ENCODE results near the gene NUDT4.
"Not testable (repeated sequence)": the region's sequence is repeated elsewhere in the genome, so short reads cannot be mapped to it uniquely, and the experiment has no call there.

NUDT4 gene

GRCh38 chr12:93425736-93426411 lies 48.1 kb downstream of the NUDT4 start:
- Histone ChIP-seq H3K9me3 (ENCODE audit: insufficient read depth, low read depth, low read length) (no peaks in the 10 kb centered on the region), H3K27me3 (ENCODE audit: insufficient read depth, low read length) (no peaks in the 10 kb centered on the region), H3K4me3 (ENCODE audit: low read length) (no peak overlapping the region), H3K4me1 (ENCODE audit: insufficient read depth, low read length) (peaks cover 28% of the 10 kb centered on the region), H3K36me3 (ENCODE audit: insufficient read depth, low read depth, low read length) (no peaks in the 10 kb centered on the region), H3K9ac (ENCODE audit: low read depth, low read length) (no peak overlapping the region), H3K27ac (ENCODE audit: low read length) (no peak overlapping the region)

- no peaks in the 10 kb centered on the region for H3K27me3 ChIP-seq (ENCODE audit: insufficient read depth, low read length)
- H3K9me3 ChIP-seq (ENCODE audit: insufficient read depth, low read depth, low read length): no peaks in the 10 kb centered on the region
- no peaks in the 10 kb centered on the region for H3K36me3 ChIP-seq (ENCODE audit: insufficient read depth, low read depth, low read length)
- peaks cover 28% of the 10 kb centered on the region for H3K4me1 ChIP-seq (ENCODE audit: insufficient read depth, low read length)
- H3K9ac ChIP-seq (ENCODE audit: low read depth, low read length): no peak overlapping the region
- H3K27ac ChIP-seq (ENCODE audit: low read length): no peak overlapping the region
- H3K4me3 ChIP-seq (ENCODE audit: low read length): no peak overlapping the region
Observed at GRCh38 chr12:93426412-93426805, 48.7 kb downstream of the NUDT4 start.

GRCh38 chr12:93427779-93428564 lies 50.2 kb downstream of the NUDT4 start:
- Histone ChIP-seq H3K9ac (ENCODE audit: low read depth, low read length) (no peak overlapping the region), H3K9me3 (ENCODE audit: insufficient read depth, low read depth, low read length) (no peaks in the 10 kb centered on the region), H3K4me1 (ENCODE audit: insufficient read depth, low read length) (peaks cover 26% of the 10 kb centered on the region), H3K27ac (ENCODE audit: low read length) (no peak overlapping the region), H3K36me3 (ENCODE audit: insufficient read depth, low read depth, low read length) (no peaks in the 10 kb centered on the region), H3K4me3 (ENCODE audit: low read length) (no peak overlapping the region), H3K27me3 (ENCODE audit: insufficient read depth, low read length) (no peaks in the 10 kb centered on the region)

GRCh38 chr12:93429448-93429847 lies 51.7 kb downstream of the NUDT4 start:
- no peaks in the 10 kb centered on the region for H3K27me3 ChIP-seq (ENCODE audit: insufficient read depth, low read length)
- no peaks in the 10 kb centered on the region for H3K36me3 ChIP-seq (ENCODE audit: insufficient read depth, low read depth, low read length)

GRCh38 chr12:93429852-93430251 lies 52.1 kb downstream of the NUDT4 start:
- Histone ChIP-seq H3K4me3 (ENCODE audit: low read length) (no peak overlapping the region), H3K9me3 (ENCODE audit: insufficient read depth, low read depth, low read length) (no peaks in the 10 kb centered on the region), H3K9ac (ENCODE audit: low read depth, low read length) (no peak overlapping the region), H3K27me3 (ENCODE audit: insufficient read depth, low read length) (no peaks in the 10 kb centered on the region), H3K27ac (ENCODE audit: low read length) (no peak overlapping the region), H3K36me3 (ENCODE audit: insufficient read depth, low read depth, low read length) (no peaks in the 10 kb centered on the region), H3K4me1 (ENCODE audit: insufficient read depth, low read length) (peaks cover 8% of the 10 kb centered on the region)

More at GRCh38 chr12:93429448-93429847, 51.7 kb downstream of the NUDT4 start:
- H3K27ac ChIP-seq (ENCODE audit: low read length): no peak overlapping the region
- no peak overlapping the region for H3K9ac ChIP-seq (ENCODE audit: low read depth, low read length)
- H3K4me3 ChIP-seq (ENCODE audit: low read length): no peak overlapping the region
- H3K4me1 ChIP-seq (ENCODE audit: insufficient read depth, low read length): peaks cover 12% of the 10 kb centered on the region
- no peaks in the 10 kb centered on the region for H3K9me3 ChIP-seq (ENCODE audit: insufficient read depth, low read depth, low read length)

GRCh38 chr12:93430280-93430679 lies 52.6 kb downstream of the NUDT4 start:
- Histone ChIP-seq H3K9ac (ENCODE audit: low read depth, low read length) (no peak overlapping the region), H3K4me3 (ENCODE audit: low read length) (no peak overlapping the region), H3K9me3 (ENCODE audit: insufficient read depth, low read depth, low read length) (no peaks in the 10 kb centered on the region), H3K27ac (ENCODE audit: low read length) (no peak overlapping the region), H3K36me3 (ENCODE audit: insufficient read depth, low read depth, low read length) (no peaks in the 10 kb centered on the region), H3K27me3 (ENCODE audit: insufficient read depth, low read length) (no peaks in the 10 kb centered on the region), H3K4me1 (ENCODE audit: insufficient read depth, low read length) (peaks cover 5% of the 10 kb centered on the region)

- not testable (repeated sequence) for H3K27ac ChIP-seq (ENCODE audit: low read length)
Observed at GRCh38 chr12:93432031-93432430, 54.3 kb downstream of the NUDT4 start.

GRCh38 chr12:93434256-93434865 lies 56.6 kb downstream of the NUDT4 start:
- Histone ChIP-seq H3K36me3 (ENCODE audit: insufficient read depth, low read depth, low read length) (no peaks in the 10 kb centered on the region), H3K4me1 (ENCODE audit: insufficient read depth, low read length) (peaks cover 15% of the 10 kb centered on the region; the same call in 1 of the 2 replicates), H3K27me3 (ENCODE audit: insufficient read depth, low read length) (no peaks in the 10 kb centered on the region), H3K4me3 (ENCODE audit: low read length) (no peak overlapping the region), H3K9me3 (ENCODE audit: insufficient read depth, low read depth, low read length) (no peaks in the 10 kb centered on the region), H3K9ac (ENCODE audit: low read depth, low read length) (no peak overlapping the region), H3K27ac (ENCODE audit: low read length) (no peak overlapping the region)

More at GRCh38 chr12:93432031-93432430, 54.3 kb downstream of the NUDT4 start:
- not testable (repeated sequence) for H3K36me3 ChIP-seq (ENCODE audit: insufficient read depth, low read depth, low read length); H3K4me3 ChIP-seq (ENCODE audit: low read length); H3K9ac ChIP-seq (ENCODE audit: low read depth, low read length); H3K27me3 ChIP-seq (ENCODE audit: insufficient read depth, low read length); H3K4me1 ChIP-seq (ENCODE audit: insufficient read depth, low read length); H3K9me3 ChIP-seq (ENCODE audit: insufficient read depth, low read depth, low read length)

- Histone ChIP-seq H3K4me1 (ENCODE audit: insufficient read depth, low read length) (peaks cover 32% of the 10 kb centered on the region; the same call in 1 of the 2 replicates), H3K9ac (ENCODE audit: low read depth, low read length) (no peak overlapping the region), H3K4me3 (ENCODE audit: low read length) (0 out of 2 replicates have a peak overlapping the region, but pooled peaks have one; percentile 99)
Observed at GRCh38 chr12:93438266-93439050, 60.7 kb downstream of the NUDT4 start.

GRCh38 chr12:93440043-93440835 lies 62.5 kb downstream of the NUDT4 start:
- peak overlapping the region; percentile 66 for H3K27ac ChIP-seq (ENCODE audit: low read length)
- no peaks in the 10 kb centered on the region for H3K36me3 ChIP-seq (ENCODE audit: insufficient read depth, low read depth, low read length)
- no peaks in the 10 kb centered on the region for H3K9me3 ChIP-seq (ENCODE audit: insufficient read depth, low read depth, low read length)
- peaks cover 32% of the 10 kb centered on the region; the same call in 1 of the 2 replicates for H3K4me1 ChIP-seq (ENCODE audit: insufficient read depth, low read length)
- peak overlapping the region; percentile 99 for H3K4me3 ChIP-seq (ENCODE audit: low read length)
- peak overlapping the region; percentile 84 for H3K9ac ChIP-seq (ENCODE audit: low read depth, low read length)
- H3K27me3 ChIP-seq (ENCODE audit: insufficient read depth, low read length): no peaks in the 10 kb centered on the region

More at GRCh38 chr12:93438266-93439050, 60.7 kb downstream of the NUDT4 start:
- no peak overlapping the region for H3K27ac ChIP-seq (ENCODE audit: low read length)
- H3K27me3 ChIP-seq (ENCODE audit: insufficient read depth, low read length): no peaks in the 10 kb centered on the region
- H3K9me3 ChIP-seq (ENCODE audit: insufficient read depth, low read depth, low read length): no peaks in the 10 kb centered on the region
- no peaks in the 10 kb centered on the region for H3K36me3 ChIP-seq (ENCODE audit: insufficient read depth, low read depth, low read length)

All from iPS-20b (cell line).